Activated CD4-positive, CD25-positive, alpha-beta regulatory T cell treated with anti-CD3 and anti-CD28 coated beads, Interleukin-2, amount 50 U/mL, for 16 hours (primary cell): ENCODE data around the gene CASTOR2.
"Not testable (repeated sequence)": the region's sequence is repeated elsewhere in the genome, so short reads cannot be mapped to it uniquely, and the experiment has no call there.

ENCODE experiments used
- DNase-seq: peaks from one replicate; pipeline ENCODE4 v3.0.0-alpha.2; 2020; ENCODE audit warnings: low read depth, low spot score

CASTOR2 gene

DNA sequence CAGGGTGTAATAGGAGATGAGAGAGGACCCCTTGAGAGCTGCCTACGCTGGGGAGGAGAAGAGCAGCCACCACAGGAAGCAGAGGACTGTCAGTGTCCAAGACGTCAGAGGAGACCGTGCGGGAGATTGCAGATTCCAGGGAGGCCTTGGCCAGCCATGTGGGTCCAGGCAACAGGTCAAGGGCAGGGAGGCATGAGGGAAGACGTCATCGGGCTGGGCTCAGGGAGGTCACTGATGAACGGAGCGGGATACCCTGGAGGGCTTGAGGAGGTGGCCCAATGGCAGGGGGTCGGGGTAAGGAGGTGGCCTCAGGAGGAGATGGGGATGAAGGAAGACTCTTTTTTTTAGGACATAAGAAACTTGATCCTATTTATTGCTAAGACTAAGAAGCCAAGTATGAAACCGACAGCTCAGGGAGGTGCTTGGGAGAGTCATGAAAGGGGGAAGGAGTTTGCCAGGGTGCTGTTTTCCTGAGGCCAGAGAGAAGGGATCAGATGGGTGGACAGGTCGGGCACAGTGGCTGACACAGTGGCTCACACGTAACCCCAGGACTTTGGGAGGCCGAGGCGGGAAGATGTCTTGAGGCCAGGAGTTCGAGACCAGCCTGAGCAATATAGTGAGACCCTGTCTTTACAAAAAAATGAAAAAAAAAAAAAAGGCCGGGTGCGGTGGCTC, 30.5 kb downstream of the CASTOR2 start:
- not testable (repeated sequence) for DNase-seq

DNA sequence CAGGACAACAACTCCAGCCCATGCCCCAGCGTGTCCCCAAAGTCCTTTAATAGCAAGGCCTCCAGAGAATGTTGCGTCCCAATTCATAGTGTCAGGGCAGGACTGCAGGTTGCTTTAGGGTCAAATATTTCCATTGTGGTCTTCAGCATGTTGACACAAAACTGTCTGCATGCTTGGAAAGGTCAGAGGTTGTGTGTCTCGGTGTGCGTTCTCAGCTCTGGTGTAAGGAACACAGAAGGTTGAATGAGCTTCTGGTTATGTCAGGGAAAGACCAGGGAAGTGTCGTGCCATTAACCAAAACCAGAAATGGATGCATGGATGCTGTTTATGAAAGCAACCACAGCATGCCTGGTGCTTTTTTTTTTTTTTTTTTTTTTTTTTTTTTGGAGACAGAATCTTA, 31.9 kb downstream of the CASTOR2 start:
- not testable (repeated sequence) for DNase-seq

DNA sequence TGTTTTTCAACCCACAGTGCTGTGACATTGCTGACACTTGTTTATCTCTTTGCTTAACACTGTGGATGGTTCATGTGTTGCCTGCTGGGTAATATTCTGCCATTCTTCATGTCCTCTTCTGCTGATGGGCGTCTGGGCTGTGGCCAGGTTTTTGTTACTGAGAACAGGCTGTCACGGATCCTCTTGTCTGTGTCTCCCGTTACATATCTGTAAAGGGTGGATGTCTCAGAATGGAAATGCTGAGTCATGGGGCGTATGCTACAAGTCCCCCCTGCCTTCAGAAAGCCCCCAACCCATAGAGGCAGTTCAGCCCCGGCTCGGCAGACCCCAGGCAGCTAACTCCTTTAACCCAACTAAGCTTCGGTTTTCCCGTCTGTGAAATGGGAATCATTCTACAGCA, 33.3 kb downstream of the CASTOR2 start:
- DNase-seq = not testable (repeated sequence)

DNA sequence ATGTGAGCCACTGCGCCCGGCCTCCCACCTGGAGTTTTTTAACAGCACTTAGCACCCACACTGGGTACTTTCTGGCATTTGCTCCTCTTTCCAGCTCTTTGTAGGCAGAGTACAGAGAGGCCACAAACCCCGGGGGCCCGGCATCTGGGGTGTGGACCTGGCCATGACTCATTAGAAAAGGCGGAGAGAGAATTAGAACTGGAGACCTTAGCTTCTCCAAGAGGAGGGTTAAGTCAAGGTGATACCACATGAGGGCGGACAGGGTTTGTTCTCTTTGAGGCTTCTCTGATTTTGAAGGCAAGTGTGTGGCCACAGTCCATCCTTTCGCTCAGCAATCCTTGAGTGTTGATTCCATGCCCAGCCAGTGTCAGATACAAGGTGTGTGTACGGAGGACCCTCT, 36.9 kb downstream of the CASTOR2 start:
- not testable (repeated sequence) for DNase-seq

DNA sequence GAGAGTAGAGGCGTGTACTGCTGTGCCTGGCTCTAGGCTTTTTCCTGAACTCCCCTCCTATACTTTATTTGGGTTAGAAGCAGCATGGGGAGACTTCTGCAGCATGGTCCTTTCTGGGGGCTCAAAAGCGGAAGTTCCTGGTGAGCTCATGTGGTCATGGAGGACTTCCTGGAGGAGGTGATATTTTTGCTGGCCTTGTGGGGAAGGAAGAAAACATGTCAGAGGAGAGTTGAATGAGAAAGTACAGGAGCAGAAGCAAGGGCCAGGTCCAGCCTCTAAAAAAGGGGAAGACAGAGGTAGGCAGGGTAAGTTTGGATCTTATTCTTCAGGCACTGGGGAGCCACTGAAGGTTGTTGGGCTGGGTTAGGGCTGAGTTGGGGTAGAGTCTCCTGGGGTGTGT, 45.5 kb downstream of the CASTOR2 start:
- DNase-seq = no peak

DNA sequence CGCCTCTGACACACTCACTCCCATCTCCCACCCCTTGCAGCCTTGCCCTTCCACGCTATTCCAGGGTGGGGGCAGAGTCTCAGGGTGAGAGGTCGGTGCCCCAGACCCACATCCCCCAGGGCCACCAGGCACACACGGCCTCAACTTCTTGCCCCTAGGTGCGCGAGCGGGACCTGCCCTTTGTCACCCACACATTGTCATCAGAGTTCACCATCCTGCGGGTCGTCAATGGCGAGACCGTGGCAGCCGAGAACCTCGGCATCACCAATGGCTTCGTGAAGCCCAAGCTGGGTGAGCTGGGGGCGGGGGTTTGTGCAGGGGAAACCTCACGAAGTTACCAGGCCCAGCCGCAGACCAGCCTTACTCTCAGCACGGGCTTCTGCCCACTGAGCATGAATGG, 53.3 kb downstream of the CASTOR2 start:
- DNase-seq = no peak

DNA sequence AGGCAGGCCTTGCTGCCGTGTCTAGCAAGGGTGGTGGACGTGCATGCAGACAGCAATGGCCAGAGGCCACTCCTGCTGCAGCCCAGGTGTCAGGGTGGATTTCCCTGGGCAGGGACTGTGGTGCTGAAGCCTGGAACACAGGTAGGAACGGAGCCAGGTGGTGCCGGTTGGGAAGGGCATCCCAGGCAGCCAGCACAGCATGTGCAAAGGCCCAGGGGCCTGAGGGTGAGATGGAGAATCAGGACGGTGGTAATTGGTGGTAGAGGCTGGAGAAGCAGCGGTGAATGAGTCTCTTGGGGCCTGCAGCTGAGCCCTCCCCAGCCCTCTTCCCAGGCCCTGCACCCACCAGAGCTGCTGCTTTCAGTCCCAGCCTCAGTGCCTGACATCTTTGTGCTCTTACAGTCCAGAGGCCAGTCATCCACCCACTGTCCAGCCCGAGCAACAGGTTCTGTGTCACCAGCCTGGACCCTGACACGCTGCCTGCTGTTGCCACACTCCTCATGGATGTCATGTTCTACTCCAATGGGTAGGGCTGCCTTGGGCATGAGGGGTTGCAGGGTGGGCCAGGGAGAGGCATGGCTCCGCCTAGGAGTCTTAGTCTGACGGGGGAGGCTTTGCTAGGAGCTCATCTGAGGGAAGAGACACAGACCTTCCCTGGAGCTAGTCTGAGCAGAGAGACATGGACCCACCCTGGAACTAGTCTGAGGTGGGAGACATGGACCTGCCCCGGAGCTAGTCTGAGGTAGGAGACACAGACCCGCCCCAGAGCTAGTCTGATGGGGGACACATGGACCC, 54.3 kb downstream of the CASTOR2 start:
- no peak for DNase-seq

DNA sequence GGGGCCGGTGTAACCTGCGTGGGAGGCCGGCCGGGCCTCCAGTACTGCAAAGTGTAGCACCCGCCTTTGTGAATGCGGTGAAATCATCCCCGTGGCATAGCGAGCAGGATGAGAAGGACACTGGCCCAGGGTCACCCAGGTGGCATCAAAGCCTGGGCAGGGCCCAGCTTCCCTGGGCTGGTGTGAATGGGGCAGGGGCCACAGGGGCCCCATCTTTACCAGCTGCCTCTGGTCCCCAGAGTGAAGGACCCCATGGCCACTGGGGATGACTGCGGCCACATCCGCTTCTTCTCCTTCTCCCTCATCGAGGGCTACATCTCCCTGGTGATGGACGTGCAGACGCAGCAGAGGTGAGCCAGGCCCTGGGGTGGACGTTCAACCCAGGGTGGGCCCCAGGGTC, 55.3 kb downstream of the CASTOR2 start:
- DNase-seq = no peak

DNA sequence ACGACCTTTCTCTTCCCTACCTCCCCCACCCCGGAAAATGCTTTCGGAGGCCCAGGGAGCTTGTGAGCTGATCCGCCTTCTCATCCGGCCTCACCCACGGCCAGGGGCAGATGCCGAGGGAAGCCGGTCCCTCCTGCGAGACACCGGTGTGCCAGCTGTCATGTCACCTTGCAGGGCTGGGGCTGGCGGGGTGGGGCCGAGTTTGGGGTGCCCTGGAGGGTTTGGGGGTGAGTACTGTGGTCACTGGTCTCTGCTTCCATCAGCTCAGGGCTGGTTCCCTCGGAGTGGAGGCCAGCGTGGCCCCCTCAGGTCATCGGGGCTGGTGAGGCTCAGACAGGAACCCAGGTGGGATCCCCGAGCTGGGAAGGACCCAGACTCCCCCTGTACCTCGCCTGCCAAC, 60.4 kb downstream of the CASTOR2 start:
- DNase-seq = no peak

DNA sequence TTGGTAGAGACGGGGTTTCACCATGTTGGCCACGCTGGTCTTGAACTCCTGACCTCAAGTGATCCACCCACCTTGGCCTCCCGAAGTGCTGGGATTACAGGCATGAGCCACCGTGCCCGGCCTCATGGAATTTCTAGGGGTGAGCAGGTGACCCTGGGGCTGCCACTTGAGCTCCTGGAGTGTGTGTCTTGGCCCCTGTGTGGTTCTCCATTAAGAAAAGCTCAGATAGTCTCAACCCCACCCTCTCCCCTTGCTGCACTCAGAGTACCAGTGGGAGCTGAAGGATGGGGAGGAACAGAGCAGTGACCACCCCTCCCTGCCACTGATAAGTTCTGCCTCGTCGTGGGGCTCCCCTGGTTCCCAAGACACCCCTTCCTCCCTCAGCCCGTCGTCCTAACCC, 63.8 kb downstream of the CASTOR2 start:
- DNase-seq = no peak

DNA sequence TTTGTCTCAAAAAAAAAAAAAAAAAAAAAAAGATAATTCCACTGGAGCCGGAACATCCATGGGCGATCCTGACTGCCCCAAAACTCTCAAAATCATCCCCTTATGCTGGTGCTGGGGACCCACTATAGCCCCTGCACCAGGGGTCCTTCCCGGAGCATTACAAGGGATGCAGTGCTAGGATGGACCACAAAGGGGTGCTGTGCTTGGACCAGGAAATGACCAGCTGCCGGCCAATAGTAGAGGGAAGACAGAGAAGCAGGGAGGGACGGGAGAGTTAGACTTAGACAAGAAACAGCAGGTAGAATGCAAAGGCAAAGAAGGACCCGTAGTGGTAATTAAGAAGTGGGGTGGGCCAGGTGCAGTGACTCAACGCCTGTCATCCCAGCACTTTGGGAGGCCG, 68.6 kb downstream of the CASTOR2 start:
- DNase-seq = no peak

DNA sequence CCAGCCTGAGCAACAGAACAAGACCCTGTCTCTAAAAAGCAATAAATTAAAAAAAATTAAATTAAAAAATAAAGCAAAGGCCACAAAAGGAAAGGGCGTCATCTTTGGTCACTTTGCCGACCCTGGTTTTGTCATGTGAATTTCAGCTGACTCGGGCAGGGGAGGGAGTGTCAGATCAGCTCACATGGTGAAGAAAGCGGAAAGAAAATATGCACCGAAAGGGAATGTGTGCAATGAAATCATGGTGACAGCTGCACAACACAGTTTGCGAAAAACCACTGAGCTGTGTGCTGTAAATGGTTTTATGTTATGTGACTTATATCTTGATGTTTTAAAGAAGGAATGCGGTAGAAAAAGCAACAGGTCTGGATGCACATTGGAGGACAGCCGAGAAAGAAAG, 69.3 kb downstream of the CASTOR2 start:
- no peak for DNase-seq

DNA sequence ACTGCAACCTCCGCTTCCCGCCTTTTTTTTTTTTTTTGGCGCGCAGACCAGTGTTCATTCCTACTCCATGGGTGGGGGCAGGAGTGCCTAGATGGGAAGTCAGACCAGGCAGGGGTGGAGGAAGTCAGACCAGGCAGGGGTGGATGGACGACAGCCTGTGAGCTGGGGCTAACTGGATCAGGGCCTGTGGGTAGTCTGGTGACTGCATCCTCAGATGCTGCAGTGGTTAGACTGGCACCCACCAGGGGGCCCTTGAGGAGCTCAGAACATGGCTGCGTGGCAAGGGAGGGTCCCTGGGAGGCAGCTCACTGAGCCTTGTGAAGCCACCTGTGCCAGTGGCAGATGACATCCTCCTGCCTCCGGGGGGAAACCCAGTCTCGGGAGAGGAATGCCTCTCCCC, 74.0 kb downstream of the CASTOR2 start:
- no peak for DNase-seq

DNA sequence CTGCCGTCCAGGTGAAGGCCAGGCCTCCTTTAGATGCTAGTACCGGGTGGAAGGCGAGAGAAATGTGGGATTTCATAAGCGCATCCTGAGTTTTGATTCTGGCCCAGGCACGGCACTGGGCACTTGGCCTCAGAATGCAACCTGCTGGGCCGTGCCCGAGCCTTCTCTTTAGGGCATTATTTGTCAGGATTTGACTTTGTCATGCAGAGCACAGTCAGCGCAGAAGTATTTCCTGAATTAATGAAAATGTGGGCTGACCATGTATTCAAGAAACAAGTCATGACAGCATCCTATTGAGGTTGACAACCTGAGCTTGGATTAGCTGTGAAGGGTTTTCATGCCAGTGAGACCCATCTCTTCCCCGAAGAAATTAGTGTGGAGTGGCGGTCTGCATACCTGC, 74.7 kb downstream of the CASTOR2 start:
- DNase-seq = no peak

DNA sequence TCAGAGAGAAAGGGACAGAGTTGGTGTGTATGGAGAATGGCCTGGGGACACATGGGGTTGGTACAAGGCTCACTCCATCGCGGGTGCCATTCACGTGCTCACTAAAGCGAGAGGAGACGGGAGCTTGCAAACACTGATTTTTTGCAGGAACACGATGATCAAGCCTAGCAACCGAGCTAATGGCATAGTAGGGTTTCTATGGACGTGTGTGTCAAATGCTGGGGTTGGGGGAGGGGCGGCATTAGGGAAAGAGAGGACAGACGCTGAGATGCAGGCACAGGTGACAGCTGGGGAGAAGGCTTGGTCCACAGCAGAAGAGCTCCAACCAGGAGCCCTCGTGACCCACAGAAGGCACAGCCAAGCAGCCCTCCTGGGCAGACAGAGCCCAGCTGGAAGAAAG, 75.2 kb downstream of the CASTOR2 start:
- DNase-seq = no peak

DNA sequence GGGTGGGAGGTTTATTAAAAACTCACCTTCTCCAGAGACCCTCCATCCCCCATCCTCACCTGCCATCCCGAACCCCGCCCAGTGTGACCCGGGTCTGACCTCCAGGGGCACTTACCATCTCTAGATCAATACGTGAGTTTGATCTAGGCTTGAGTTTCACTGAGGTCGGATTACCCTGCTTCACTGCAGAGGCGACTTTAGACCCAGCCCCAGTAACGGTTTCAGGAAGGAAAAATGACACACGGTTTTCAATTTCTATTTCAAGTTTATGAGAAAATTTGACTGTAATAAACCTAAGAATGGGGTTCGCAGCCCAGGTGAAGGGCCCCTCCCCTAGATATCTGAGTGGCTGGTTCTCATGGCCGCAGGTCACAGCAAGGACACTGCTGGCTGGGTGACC, 76.0 kb downstream of the CASTOR2 start:
- DNase-seq = no peak

DNA sequence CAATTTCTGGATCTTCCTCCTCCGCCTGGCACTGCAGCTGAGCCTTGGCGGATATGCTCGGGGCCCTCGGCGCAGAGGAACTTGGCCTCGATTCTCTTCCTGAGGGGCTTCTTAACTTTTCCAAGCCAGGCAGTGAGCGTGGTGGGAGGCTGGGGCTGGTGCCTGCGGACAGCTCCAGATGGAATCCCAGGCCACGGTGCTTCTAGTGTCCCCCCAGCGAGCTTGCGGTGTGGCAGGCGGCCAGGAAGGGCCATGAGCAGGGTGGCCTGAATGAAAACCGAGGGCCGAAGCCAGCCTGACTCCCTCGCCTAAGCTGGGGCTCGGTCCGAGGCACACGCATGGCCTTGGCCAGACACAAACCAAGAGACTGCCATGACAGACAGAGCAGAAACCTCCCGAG, 77.8 kb downstream of the CASTOR2 start:
- DNase-seq = no peak

DNA sequence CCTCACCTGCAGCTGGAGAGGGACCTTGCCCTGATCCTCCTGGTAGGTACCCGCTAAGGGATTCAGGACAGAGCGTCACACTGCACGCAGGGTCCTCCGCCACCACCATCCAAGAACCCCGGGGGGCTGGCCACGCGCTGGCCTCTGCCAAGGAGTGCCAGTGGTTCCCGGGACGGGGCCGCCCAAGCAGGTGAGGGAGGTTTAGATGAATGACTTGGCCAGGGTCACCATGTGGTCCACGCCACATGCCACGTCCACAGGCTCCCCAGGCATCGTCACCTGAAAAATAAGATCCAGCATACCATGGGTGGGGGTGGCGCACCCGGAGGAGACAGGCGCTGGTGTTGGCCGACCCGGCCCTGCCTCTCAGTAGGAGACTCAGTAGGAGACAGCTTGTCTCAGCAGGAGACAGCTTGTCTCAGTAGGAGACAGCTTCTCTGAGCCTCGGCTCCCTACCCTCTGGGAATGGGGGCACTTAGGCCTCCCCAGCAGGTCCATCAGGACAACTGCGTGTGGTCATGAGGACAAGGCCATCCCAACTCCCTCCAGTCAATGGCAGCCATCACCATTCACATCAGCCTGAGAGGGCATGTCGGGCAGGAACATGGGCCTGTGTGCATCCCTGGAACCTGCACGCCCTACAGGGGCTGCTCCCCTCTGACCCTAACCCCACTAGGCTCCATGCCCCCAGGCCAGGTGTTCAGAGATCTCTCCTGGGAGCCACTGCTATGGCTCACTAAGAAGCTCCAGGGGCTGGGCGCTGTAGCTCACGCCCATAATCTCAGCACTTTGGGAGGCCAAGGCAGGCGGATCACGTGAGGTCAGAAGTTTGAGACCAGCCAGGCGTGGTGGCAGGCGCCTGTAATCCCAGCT, 78.6 kb downstream of the CASTOR2 start:
- no peak for DNase-seq

DNA sequence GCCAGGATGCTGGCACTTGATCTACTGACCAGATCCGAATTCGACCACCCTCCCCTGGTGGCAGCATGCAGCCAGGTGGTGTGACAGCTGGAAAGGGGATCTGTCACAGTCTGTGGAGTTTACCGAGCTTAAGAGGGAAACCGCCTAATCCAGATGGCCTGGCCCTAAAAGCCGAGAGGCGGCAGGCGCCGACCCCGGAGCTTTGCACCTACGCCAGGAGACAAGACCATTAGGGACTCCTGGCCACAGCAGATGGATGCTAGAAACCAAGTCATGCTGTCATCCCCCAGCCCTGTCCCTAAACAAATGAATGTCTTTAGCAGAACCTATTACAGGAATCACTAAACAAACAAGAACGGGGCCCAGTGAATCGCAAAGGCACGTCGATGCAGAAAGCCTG, 81.4 kb downstream of the CASTOR2 start:
- DNase-seq = no peak

DNA sequence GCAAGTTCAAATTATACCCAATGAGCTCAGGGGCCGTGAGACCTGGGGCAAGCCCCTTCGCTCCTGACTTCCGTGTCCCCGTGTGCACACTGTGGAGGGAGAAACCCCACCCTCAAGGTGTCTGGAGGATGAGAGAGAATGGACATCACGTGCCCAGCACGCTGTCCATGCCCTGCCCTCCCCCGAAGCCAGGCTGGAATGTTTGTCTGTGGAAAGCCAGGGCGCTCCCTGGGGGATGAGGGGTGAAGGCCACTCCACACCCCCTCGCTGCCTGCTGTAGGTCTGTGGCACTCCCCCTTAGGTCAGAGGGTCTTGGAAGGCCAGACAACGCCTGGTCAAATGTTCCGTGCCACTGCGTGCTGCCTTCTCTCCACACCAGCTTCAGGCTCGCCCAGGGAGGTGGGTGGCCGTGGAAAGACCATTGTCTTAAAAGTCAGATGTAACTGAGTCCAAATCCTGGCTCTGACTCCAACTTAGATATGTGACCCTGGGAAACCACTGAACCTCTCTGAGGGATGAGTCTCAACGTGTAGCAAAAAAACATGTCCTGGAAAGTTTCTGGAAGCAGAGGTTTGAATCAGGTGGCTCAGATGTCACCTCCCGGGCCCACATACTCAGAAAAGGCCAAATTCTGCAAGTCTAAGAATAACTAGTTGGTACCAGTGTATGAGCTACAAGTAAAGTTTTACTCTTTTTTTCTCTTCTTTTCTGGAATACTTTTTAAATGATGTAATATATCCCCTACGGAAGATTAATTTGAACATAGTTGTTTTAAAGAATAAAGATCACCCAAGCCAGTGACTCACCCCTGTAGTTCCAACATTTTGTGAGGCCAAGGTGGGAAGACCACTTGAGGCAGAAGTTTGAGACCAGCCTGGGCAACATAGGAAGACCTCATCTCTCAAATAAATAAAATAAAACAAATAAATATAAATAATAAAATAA, 84.2 kb downstream of the CASTOR2 start:
- no peak for DNase-seq

DNA sequence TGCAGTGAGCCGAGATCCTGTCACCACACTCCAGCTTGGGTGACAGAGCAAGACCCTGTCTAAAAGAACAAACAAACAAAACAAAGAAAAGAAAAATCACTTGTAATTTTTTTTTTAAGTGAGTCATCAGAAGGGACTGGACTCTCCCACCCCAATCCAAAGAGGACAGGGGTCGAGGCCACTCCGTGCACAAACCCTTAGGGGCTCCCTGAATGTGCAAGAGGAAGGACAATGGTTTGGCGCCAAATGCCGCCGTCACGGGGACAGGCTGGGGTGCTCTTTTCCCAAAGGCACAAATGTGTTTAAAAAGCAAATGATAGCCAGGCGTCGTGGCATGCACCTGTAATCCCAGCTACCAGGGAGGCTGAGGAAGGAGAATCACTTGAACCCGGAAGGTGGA, 85.3 kb downstream of the CASTOR2 start:
- DNase-seq = no peak
